ENCODE results near the gene EEFSEC. TPM values are rescaled to one million over a fixed set of nuclear protein-coding genes. Genes with fewer than 3 reads are reported as not detected.
A peak's percentile ranks its signal among the peaks of the same experiment; 100 is the strongest.

Gene EEFSEC
- total RNA-seq, 1 donor from 2014 or later: 12.2 TPM

- Mint-ChIP-seq H3K36me3 (ENCODE audit: low read depth) (peaks cover 9% of the 10 kb centered on the region), H3K27me3 (ENCODE audit: low read depth) (no peaks in the 10 kb centered on the region), H3K27ac (ENCODE audit: unreplicated experiment) (no peak overlapping the region), H3K4me1 (ENCODE audit: low read depth) (peaks cover 23% of the 10 kb centered on the region), H3K4me3 (ENCODE audit: unreplicated experiment) (no peak overlapping the region), H3K9me3 (ENCODE audit: low read depth) (no peaks in the 10 kb centered on the region)
- TF ChIP-seq CTCF (IDR thresholded peaks at IDR 0.05): no peak
- DNase-seq (ENCODE audit: low spot score): no peak
Observed at GRCh38 chr3:128113817-128114794, 39.2 kb upstream of the EEFSEC start.

- Mint-ChIP-seq H3K36me3 (ENCODE audit: low read depth) (no peaks in the 10 kb centered on the region), H3K27ac (ENCODE audit: unreplicated experiment) (no peak overlapping the region), H3K4me3 (ENCODE audit: unreplicated experiment) (no peak overlapping the region), H3K9me3 (ENCODE audit: low read depth) (peaks cover 3% of the 10 kb centered on the region), H3K4me1 (ENCODE audit: low read depth) (peaks cover 13% of the 10 kb centered on the region), H3K27me3 (ENCODE audit: low read depth) (no peaks in the 10 kb centered on the region)
- DNase-seq (ENCODE audit: low spot score): no peak
- no peak for TF ChIP-seq CTCF (IDR thresholded peaks at IDR 0.05)
Observed at GRCh38 chr3:128122013-128122412, 31.3 kb upstream of the EEFSEC start.

GRCh38 chr3:128123156-128123537 is 30.1 kb upstream of the EEFSEC start:
- peak overlapping the region; percentile 95 for H3K4me3 Mint-ChIP-seq (ENCODE audit: unreplicated experiment)
- H3K27me3 Mint-ChIP-seq (ENCODE audit: low read depth): no peaks in the 10 kb centered on the region
- H3K36me3 Mint-ChIP-seq (ENCODE audit: low read depth): no peaks in the 10 kb centered on the region

GRCh38 chr3:128123538-128124368 is 29.5 kb upstream of the EEFSEC start, which contains the start of gene RUVBL1:
Gene RUVBL1, minus strand, starts transcription at chr3:128123812. Its CDS starts 88 bp downstream, at chr3:128123724.
- H3K27me3 Mint-ChIP-seq (ENCODE audit: low read depth): no peaks in the 10 kb centered on the region
- no peak for TF ChIP-seq CTCF (IDR thresholded peaks at IDR 0.05)

More at GRCh38 chr3:128123156-128123537, 30.1 kb upstream of the EEFSEC start:
- Mint-ChIP-seq H3K9me3 (ENCODE audit: low read depth) (peaks cover 3% of the 10 kb centered on the region), H3K4me1 (ENCODE audit: low read depth) (peaks cover 13% of the 10 kb centered on the region), H3K27ac (ENCODE audit: unreplicated experiment) (peak overlapping the region; percentile 88)
- DNase-seq (ENCODE audit: low spot score): no peak
- TF ChIP-seq CTCF (IDR thresholded peaks at IDR 0.05): no peak

GRCh38 chr3:128127236-128127635 is 26.0 kb upstream of the EEFSEC start:
- no peaks in the 10 kb centered on the region for H3K27me3 Mint-ChIP-seq (ENCODE audit: low read depth)
- no peak overlapping the region for H3K4me3 Mint-ChIP-seq (ENCODE audit: unreplicated experiment)
- TF ChIP-seq CTCF (IDR thresholded peaks at IDR 0.05): no peak
- H3K4me1 Mint-ChIP-seq (ENCODE audit: low read depth): peaks cover 13% of the 10 kb centered on the region
- H3K27ac Mint-ChIP-seq (ENCODE audit: unreplicated experiment): no peak overlapping the region
- H3K9me3 Mint-ChIP-seq (ENCODE audit: low read depth): peaks cover 3% of the 10 kb centered on the region
- no peaks in the 10 kb centered on the region for H3K36me3 Mint-ChIP-seq (ENCODE audit: low read depth)
- no peak for DNase-seq (ENCODE audit: low spot score)

More at GRCh38 chr3:128123538-128124368, 29.5 kb upstream of the EEFSEC start, which contains the start of gene RUVBL1:
- Mint-ChIP-seq H3K4me1 (ENCODE audit: low read depth) (peaks cover 13% of the 10 kb centered on the region), H3K4me3 (ENCODE audit: unreplicated experiment) (peak within 1 kb of the TSS; percentile 95), H3K36me3 (ENCODE audit: low read depth) (no peaks in the 10 kb centered on the region), H3K9me3 (ENCODE audit: low read depth) (peaks cover 3% of the 10 kb centered on the region), H3K27ac (ENCODE audit: unreplicated experiment) (peak within 1 kb of the TSS; percentile 88)
- peak; percentile 100 for DNase-seq (ENCODE audit: low spot score)

Data from chondrocyte (in vitro differentiated cells).